Thyroid gland (tissue), 4 donors: Measurements from ENCODE around the gene SUPT6H.

Experiments used
- POLR2A ChIP-seq, 2 donors: fragments of 450-650 bp; IDR thresholded peaks; one replicate each; pipeline ENCODE4 v1.6.1; 2017; ENCODE audit warnings: antibody characterized with exemption in 2 of 2, mild to moderate bottlenecking in 2 of 2, moderate library complexity in 1 of 2
- TF ChIP-seq, protein P1 (sequence below), 6 experiments: fragments of 200-600 bp in 3 of 6; fragments of 450-650 bp in 3 of 6; sonication (generic) in 3 of 6; IDR thresholded peaks; one replicate each; pipeline ENCODE4 v1.5.1; 2016 to 2019; ENCODE audit warnings: antibody characterized with exemption in 6 of 6, mild to moderate bottlenecking in 2 of 6, inconsistent platforms in 1 of 6, moderate library complexity in 1 of 6

DNA sequence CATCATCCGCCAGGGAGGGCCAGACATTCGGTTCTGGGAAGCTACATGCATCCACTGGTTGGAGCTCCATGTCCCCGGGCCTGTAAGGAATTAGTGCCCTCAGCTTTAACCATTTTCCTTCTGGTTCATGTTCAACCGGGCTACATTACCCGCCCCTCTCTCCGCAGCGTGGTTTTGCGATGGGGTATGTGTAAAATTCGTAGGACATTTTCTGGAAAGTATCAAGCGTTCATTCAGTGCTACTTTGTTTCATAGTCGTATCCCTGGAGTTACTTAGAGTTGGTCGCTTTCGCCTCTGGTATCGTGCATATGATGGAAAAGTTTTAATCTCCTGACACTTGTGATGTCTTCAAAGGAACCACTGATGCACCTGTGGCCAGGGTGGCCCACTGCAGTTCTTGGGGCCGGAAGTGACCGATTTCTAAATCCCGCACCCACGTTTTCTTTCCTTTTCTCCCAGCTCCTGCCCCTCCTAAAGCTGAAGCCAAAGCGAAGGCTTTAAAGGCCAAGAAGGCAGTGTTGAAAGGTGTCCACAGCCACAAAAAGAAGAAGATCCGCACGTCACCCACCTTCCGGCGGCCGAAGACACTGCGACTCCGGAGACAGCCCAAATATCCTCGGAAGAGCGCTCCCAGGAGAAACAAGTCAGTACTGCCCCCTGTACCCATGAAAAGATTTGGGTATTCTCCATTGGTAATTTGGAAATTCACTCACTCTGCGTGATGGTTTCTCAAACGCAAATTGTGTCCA, 58.4 kb downstream of the SUPT6H start:
- TF ChIP-seq, protein P1, sequence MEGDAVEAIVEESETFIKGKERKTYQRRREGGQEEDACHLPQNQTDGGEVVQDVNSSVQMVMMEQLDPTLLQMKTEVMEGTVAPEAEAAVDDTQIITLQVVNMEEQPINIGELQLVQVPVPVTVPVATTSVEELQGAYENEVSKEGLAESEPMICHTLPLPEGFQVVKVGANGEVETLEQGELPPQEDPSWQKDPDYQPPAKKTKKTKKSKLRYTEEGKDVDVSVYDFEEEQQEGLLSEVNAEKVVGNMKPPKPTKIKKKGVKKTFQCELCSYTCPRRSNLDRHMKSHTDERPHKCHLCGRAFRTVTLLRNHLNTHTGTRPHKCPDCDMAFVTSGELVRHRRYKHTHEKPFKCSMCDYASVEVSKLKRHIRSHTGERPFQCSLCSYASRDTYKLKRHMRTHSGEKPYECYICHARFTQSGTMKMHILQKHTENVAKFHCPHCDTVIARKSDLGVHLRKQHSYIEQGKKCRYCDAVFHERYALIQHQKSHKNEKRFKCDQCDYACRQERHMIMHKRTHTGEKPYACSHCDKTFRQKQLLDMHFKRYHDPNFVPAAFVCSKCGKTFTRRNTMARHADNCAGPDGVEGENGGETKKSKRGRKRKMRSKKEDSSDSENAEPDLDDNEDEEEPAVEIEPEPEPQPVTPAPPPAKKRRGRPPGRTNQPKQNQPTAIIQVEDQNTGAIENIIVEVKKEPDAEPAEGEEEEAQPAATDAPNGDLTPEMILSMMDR (IDR thresholded peaks at IDR 0.05) = no peak
- TF ChIP-seq POLR2A (IDR thresholded peaks at IDR 0.05) = no peak
